GM18858 (cell line): Measurements from ENCODE around the gene ADISSP.
"Not testable (repeated sequence)": the region's sequence is repeated elsewhere in the genome, so short reads cannot be mapped to it uniquely, and the experiment has no call there.

Experiments
- ATAC-seq: cut with Tn5 transposase; IDR thresholded peaks from one replicate; pipeline ENCODE4 v1.9.1; 2021; ENCODE audit not compliant: unreplicated experiment

Gene ADISSP

GRCh38 chr20:3797592-3798372, 30.2 kb upstream of the ADISSP start:
- ATAC-seq: no peak

- no peak for ATAC-seq
Observed at GRCh38 chr20:3797226-3797545, 29.6 kb upstream of the ADISSP start.

GRCh38 chr20:3796477-3797225, 29.1 kb upstream of the ADISSP start:
- no peak for ATAC-seq

- ATAC-seq: peak; percentile 57
Observed at GRCh38 chr20:3795511-3796468, 28.2 kb upstream of the ADISSP start, which contains the start of gene CDC25B. Gene CDC25B, plus strand, starts transcription at chr20:3796310. Its CDS starts 222 bp downstream, at chr20:3796532.

- no peak for ATAC-seq
Observed at GRCh38 chr20:3794701-3795420, 27.3 kb upstream of the ADISSP start.

GRCh38 chr20:3794168-3794567, 26.6 kb upstream of the ADISSP start:
- not testable (repeated sequence) for ATAC-seq

GRCh38 chr20:3789201-3789600, 21.6 kb upstream of the ADISSP start:
- not testable (repeated sequence) for ATAC-seq

GRCh38 chr20:3788685-3789155, 21.2 kb upstream of the ADISSP start:
- ATAC-seq: no peak

GRCh38 chr20:3787324-3788014, 19.9 kb upstream of the ADISSP start:
- ATAC-seq: no peak

GRCh38 chr20:3786665-3787323, 19.2 kb upstream of the ADISSP start, which contains the start of gene CENPB:
Gene CENPB, minus strand, starts transcription at chr20:3786740. Its CDS starts 257 bp downstream, at chr20:3786483.
- ATAC-seq: peak; percentile 64

- ATAC-seq: no peak
Observed at GRCh38 chr20:3786126-3786484, 18.6 kb upstream of the ADISSP start.

GRCh38 chr20:3785240-3786125, 17.9 kb upstream of the ADISSP start:
- ATAC-seq: no peak

- ATAC-seq: no peak
Observed at GRCh38 chr20:3784863-3785239, 17.3 kb upstream of the ADISSP start.

- ATAC-seq: no peak
Observed at GRCh38 chr20:3784216-3784853, 16.8 kb upstream of the ADISSP start.

GRCh38 chr20:3783511-3784195, 16.1 kb upstream of the ADISSP start:
- no peak for ATAC-seq

GRCh38 chr20:3783068-3783489, 15.5 kb upstream of the ADISSP start:
- no peak for ATAC-seq

GRCh38 chr20:3782597-3782996, 15.0 kb upstream of the ADISSP start:
- ATAC-seq: no peak
